Heart left ventricle (tissue), 16 donors: ENCODE measurements around the gene ANKRD50. TPM values are rescaled to one million over a fixed set of nuclear protein-coding genes. Genes with fewer than 3 reads are reported as not detected.
A peak's percentile ranks its signal among the peaks of the same experiment; 100 is the strongest.

ENCODE experiments used
- ATAC-seq, 4 donors: fragments of 200-7000 bp; cut with Tn5 transposase; one replicate each; pipeline ENCODE4 v1.9.1; 2020 to 2022; ENCODE audit warnings: moderate library complexity in 4 of 4, mild to moderate bottlenecking in 3 of 4, moderate number of reproducible peaks in 1 of 4
- DNase-seq, 5 donors: peaks; one replicate each; pipeline ENCODE4 v3.0.0-alpha.2; 2020
- H3K27ac ChIP-seq, 12 donors: fragments of 200-600 bp; sonication (generic) in 4 of 12; one replicate each; pipeline versions ENCODE4 v1.5.0 to v1.8.0; 2016 to 2022; ENCODE audit warnings: mild to moderate bottlenecking in 2 of 12
- H3K27me3 ChIP-seq, 9 donors: fragments of 200-600 bp; sonication (generic) in 2 of 9; one replicate each; pipeline versions ENCODE4 v1.5.1 to v1.8.0; 2016 to 2022; ENCODE audit warnings: mild to moderate bottlenecking in 3 of 9
- H3K36me3 ChIP-seq, 9 donors: fragments of 200-600 bp; sonication (generic) in 2 of 9; one replicate each; pipeline versions ENCODE4 v1.5.0 to v1.8.0; 2018 to 2022; ENCODE audit warnings: mild to moderate bottlenecking in 2 of 9
- H3K4me1 ChIP-seq, 12 donors: fragments of 200-600 bp; sonication (generic) in 4 of 12; one replicate each; pipeline versions ENCODE4 v1.5.0 to v1.8.0; 2016 to 2022; ENCODE audit warnings: mild to moderate bottlenecking in 3 of 12
- H3K4me3 ChIP-seq, 12 donors: fragments of 200-600 bp; sonication (generic) in 4 of 12; one replicate each; pipeline versions ENCODE4 v1.5.0 to v1.8.0; 2017 to 2022; ENCODE audit warnings: mild to moderate bottlenecking in 9 of 12, moderate library complexity in 4 of 12
- H3K9me3 ChIP-seq, 12 donors: fragments of 200-600 bp; sonication (generic) in 4 of 12; one replicate each; pipeline versions ENCODE4 v1.5.0 to v1.8.0; 2016 to 2022; ENCODE audit warnings: mild to moderate bottlenecking in 1 of 12
- CTCF ChIP-seq, 12 donors: fragments of 200-600 bp; sonication (generic) in 4 of 12; IDR thresholded peaks; one replicate each; pipeline versions ENCODE4 v1.5.0 to v1.8.0; 2018 to 2022; ENCODE audit warnings: antibody characterized with exemption in 12 of 12, mild to moderate bottlenecking in 5 of 12
- POLR2A ChIP-seq, 2 donors: fragments of 450-650 bp; IDR thresholded peaks; one replicate each; pipeline ENCODE4 v1.6.1; 2017; ENCODE audit warnings: antibody characterized with exemption in 2 of 2, mild to moderate bottlenecking in 2 of 2, moderate library complexity in 2 of 2
- WGBS, 4 donors: extraction: QIAGEN DNeasy Blood & Tissue Kit in 2 of 4; methylation state at CpG; one replicate each; pipeline versions ENCODE4 v1.1.5 to v1.1.7; 2013 to 2018; 5-methylcytosine and 5-hydroxymethylcytosine counted together
- intact Hi-C, 10 donors: fragments of 100-400 bp; cut with DNase I; formaldehyde crosslinking; loops; one replicate each; pipeline versions ENCODE4 v1.11.1 to v1.14.2; 2022
- polyA plus RNA-seq, 2 donors: library from polyadenylated mRNA; stranded (reverse); fragments of 200-250 nt; gene quantifications; one replicate each; pipeline ENCODE4 v1.2.3, GENCODE V29; 2013
- total RNA-seq, 9 donors: library from RNA; depleted of rRNA in 2 of 9; stranded (reverse); fragments of >200 nt in 2 of 9; fragmentation: NEBNext Ultra II Directional in 3 of 9; extraction: Animal tissue kit (Norgen Biotek cat#: 25700) in 3 of 9; gene quantifications; one replicate each; pipeline versions ENCODE4 v1.1.0 to v1.2.4, GENCODE V29; 2016 to 2023
- donor health status: ischemic (EF 13 %, LVEDD 7.1; RV severe dilation, severe dysfunction).
- donor health status: healthy with polysubstance abuse.
- donor health status: DM: no; HTN: yes; CAD: no.
- donor health status: DM: no; HTN: no; CAD: no.
- donor health status: ischemic (EF 25% LVEDD 6.9; RV normal size, moderate dysfunction).
- donor health status: ischemic (EF 25% LVEDD 5.7; RV mildly dilated, moderate dysfunction).
- donor health status: healthy.
- donor health status: DM: yes; HTN: yes; CAD: no.
- donor health status: ischemic (EF 35%, LVEDD 5.7; RV mildly dilated, moderate dysfunction).
- donor health status: nonischemic (EF 11% LVEDD 7.7; RV severe dilation, severe dysfunction).
- donor health status: DM: yes; HTN: yes; CAD: no.
- donor health status: PGD.
- donor health status: ischemic (EF 29% LVEDD 5.4; RV normal size, mild dysfunction).
- donor health status: nonischemic (EF 23%, LVEDD 6.1; RV moderate dilation, normal function).

Gene ANKRD50
- total and polyA plus RNA-seq, 11 donors, result 1.8 to 19.0 (median 8.1) TPM

- TF ChIP-seq CTCF (IDR thresholded peaks at IDR 0.05), result no peak
- no peak for TF ChIP-seq POLR2A (IDR thresholded peaks at IDR 0.05)
- Histone ChIP-seq H3K4me3 (peak overlapping the region in 8 of 12 donors; percentile 66 to 91 (median 88)), H3K4me1 (peaks cover 0 to 41% (median 22%) of the 10 kb centered on the region in 12 donors), H3K36me3 (peaks cover 0 to 8% (median 0%) of the 10 kb centered on the region in 9 donors), H3K27me3 (no peaks in the 10 kb centered on the region), H3K9me3 (no peaks in the 10 kb centered on the region), H3K27ac (peak overlapping the region in 2 of 12 donors; percentile 96 to 97)
- 44 to 58% (median 54%) methylated on average over 6 to 7 of the region's 7 CpGs for WGBS, 4 donors
- DNase-seq (no peak), ATAC-seq (no peak)
- intact Hi-C loops, result loop anchor here in 8 of 10 donors (5.0 to 10.0 kb wide), 8 partner anchors 222 to 378 kb away; no protein-coding TSS in a partner anchor
These were observed 2.4 kb downstream of the ANKRD50 start for GRCh38 chr4:124710015-124710741.

GRCh38 chr4:124708517-124709300 lies 3.8 kb downstream of the ANKRD50 start:
- Histone ChIP-seq H3K27ac (no peak overlapping the region), H3K4me3 (peak overlapping the region in 4 of 12 donors; percentile 0 to 91 (median 89)), H3K36me3 (peaks cover 0 to 8% (median 0%) of the 10 kb centered on the region in 9 donors), H3K27me3 (no peaks in the 10 kb centered on the region), H3K4me1 (peaks cover 0 to 50% (median 30%) of the 10 kb centered on the region in 12 donors), H3K9me3 (no peaks in the 10 kb centered on the region)
- no peak for ATAC-seq
- TF ChIP-seq CTCF (IDR thresholded peaks at IDR 0.05), result no peak
- no peak for TF ChIP-seq POLR2A (IDR thresholded peaks at IDR 0.05)
- intact Hi-C loops, result loop anchor here in 2 of 10 donors (10.0 kb wide), 2 partner anchors 74 to 536 kb away; no protein-coding TSS in a partner anchor
- 74 to 83% (median 80%) methylated on average over 1 of the region's 1 CpG for WGBS, 4 donors
- no peak for DNase-seq

- H3K4me1 ChIP-seq, result peaks cover 0 to 48% (median 22%) of the 10 kb centered on the region in 12 donors
- no peaks in the 10 kb centered on the region for H3K9me3 ChIP-seq
- DNase-seq (no peak), ATAC-seq (no peak)
- H3K4me3 ChIP-seq, result no peak overlapping the region
- intact Hi-C loops, result loop anchor here in 2 of 10 donors (10.0 kb wide), 2 partner anchors 71 to 539 kb away; no protein-coding TSS in a partner anchor
- TF ChIP-seq CTCF (IDR thresholded peaks at IDR 0.05) (no peak), POLR2A (IDR thresholded peaks at IDR 0.05) (no peak)
- WGBS, 4 donors, result 58 to 85% (median 80%) methylated on average over 2 of the region's 2 CpGs
- no peak overlapping the region for H3K27ac ChIP-seq
- H3K36me3 ChIP-seq, result peaks cover 0 to 11% (median 3%) of the 10 kb centered on the region in 9 donors
- H3K27me3 ChIP-seq, result no peaks in the 10 kb centered on the region
These were observed 7.1 kb downstream of the ANKRD50 start for GRCh38 chr4:124705393-124705792.

- peaks cover 0 to 30% (median 14%) of the 10 kb centered on the region in 12 donors for H3K4me1 ChIP-seq
- H3K36me3 ChIP-seq, result peaks cover 0 to 11% (median 3%) of the 10 kb centered on the region in 9 donors
- whole genome bisulfite sequencing, 4 donors, result 83 to 87% (median 85%) methylated on average over 6 of the region's 6 CpGs
- H3K4me3 ChIP-seq, result no peak overlapping the region
- ATAC-seq, result no peak
- intact Hi-C loops, result loop anchor here in 2 of 10 donors (10.0 kb wide), 2 partner anchors 68 to 542 kb away; no protein-coding TSS in a partner anchor
- no peak for DNase-seq
- TF ChIP-seq CTCF (IDR thresholded peaks at IDR 0.05) (no peak), POLR2A (IDR thresholded peaks at IDR 0.05) (no peak)
- no peak overlapping the region for H3K27ac ChIP-seq
- H3K27me3 ChIP-seq, result no peaks in the 10 kb centered on the region
- no peaks in the 10 kb centered on the region for H3K9me3 ChIP-seq
These were observed 9.4 kb downstream of the ANKRD50 start for GRCh38 chr4:124703154-124703553.
